GM19043 (cell line): ENCODE data around the gene PRSS56.

Experiments
- ATAC-seq: cut with Tn5 transposase; IDR thresholded peaks from one replicate; pipeline ENCODE4 v1.9.1; 2021; ENCODE audit warnings: low read depth; ENCODE audit not compliant: unreplicated experiment

The PRSS56 gene

GRCh38 chr2:232501794-232502390 is 18.3 kb upstream of the PRSS56 start:
- ATAC-seq: no peak

GRCh38 chr2:232502511-232502910 is 17.7 kb upstream of the PRSS56 start:
- ATAC-seq: no peak

GRCh38 chr2:232502911-232503808 is 17.0 kb upstream of the PRSS56 start:
- ATAC-seq: no peak

DNA sequence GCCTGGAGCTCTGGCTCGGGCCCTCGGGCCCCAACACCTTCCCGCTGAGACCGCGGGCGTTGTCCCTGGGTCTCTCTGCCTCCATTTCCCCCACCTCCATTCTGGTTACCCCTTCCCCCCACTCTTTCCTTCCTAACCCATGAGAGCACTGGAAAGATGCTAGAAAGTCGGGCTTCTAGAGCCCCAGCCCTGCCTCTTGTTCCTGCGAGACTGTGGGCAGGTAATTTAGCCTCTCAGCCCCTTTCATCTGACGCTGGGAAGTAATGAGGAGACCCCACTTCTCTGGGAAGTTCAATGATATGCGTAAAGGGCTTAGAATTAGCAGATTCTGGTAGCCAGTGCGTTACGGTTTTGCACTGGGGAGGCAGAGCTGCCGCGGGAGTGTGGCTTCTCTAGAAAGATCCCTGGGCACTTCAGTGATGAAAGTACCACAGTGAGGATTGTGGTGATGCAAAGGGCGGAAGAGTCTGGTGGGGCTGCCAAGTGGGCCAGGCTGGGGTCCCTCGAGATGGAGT is 16.3 kb upstream of the PRSS56 start:
- ATAC-seq: no peak

DNA sequence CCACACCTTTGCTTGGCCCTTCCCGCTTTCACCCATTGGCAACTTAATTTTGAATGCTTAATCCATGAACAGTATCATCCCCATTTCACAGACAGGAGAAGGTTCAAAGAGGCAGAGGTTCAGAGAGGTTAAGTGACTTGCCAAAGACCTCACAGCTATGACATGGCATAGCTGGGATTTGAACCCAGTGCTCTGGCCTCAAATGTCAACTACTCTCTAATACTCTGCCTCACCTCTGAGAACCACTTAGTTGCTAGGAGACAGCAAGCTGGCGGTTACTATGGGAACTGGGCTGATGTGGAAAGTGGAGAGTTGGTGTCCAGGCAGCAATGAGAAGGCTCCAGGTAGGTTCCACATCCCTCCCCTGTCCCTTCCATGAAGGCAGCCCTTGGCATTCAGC is 15.8 kb upstream of the PRSS56 start:
- ATAC-seq: no peak

DNA sequence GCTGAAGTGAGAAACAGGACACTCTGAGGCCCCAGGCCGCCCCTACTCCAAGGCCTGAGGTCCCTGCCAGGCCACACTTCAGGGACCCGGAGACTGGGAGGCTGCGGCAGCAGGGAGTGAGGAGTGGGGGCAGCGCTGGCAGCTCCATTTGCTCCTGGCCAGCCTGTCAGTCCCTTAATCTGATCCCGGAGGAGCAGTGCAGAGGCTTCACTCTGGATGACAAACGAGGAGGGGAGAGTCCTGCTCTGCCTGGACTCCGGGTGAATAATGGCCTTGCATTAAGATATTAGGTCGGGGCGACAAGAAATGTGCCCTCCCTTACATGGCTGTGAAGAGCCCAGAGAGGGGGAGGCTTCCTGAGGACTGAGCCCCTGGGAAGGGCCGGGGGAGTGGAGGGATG is 14.3 kb upstream of the PRSS56 start:
- no peak for ATAC-seq

GRCh38 chr2:232506709-232507108 is 13.5 kb upstream of the PRSS56 start:
- ATAC-seq: no peak

GRCh38 chr2:232508251-232508650 is 11.9 kb upstream of the PRSS56 start:
- ATAC-seq: no peak

DNA sequence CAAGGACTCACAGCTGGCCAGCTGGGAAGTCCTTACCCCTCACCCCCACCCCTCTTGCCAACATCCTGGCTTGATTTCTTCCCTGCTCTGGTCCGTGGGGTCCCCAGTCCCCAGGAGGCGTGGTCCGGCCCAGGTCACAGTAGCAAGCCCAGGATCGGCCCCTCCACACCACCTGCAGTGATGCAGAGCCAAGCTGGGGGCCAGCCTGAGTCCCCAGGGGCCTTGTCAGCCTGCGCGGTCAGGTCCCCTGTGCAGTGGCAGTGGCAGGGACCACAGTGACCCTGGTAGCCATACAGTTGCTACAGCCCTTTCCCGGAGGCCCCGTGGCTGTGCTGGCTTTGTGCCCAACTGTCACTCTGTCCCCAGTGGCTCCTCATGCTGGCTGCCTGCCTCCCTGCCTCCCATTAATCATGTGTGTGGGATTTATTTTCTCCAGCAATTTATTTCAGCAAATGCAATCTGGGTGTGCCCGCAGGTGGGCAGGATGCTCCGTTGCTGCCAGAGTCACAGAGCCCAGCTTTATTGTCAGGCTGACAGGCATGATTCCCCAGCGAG is 8.8 kb upstream of the PRSS56 start:
- ATAC-seq: no peak

- ATAC-seq: no peak
These were observed 7.6 kb upstream of the PRSS56 start for GRCh38 chr2:232512602-232513001.

- no peak for ATAC-seq
These were observed 6.8 kb upstream of the PRSS56 start for GRCh38 chr2:232513353-232513752.

GRCh38 chr2:232515639-232516038 is 4.5 kb upstream of the PRSS56 start:
- ATAC-seq: no peak

DNA sequence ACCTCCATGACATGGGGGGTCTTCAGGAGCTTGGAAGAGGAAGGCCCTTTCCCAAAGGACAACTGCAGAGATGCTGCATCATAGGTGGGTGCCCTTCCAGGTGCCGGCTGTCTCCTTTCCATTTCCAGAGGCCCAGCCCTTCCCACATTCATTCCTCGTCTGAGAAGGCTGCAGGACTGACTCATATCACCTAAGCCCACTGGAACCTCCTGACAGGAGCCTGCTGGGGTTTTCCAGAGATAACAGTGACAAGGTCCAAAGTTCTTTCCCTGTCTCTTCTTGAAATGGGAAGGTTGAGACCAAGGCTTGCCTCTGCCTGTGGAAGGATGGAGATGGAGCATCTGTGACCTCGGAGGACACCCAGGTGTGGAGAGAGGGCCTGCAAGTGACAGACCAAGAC is 3.6 kb upstream of the PRSS56 start:
- ATAC-seq: no peak

GRCh38 chr2:232518844-232519243 is 1.3 kb upstream of the PRSS56 start:
- no peak for ATAC-seq

DNA sequence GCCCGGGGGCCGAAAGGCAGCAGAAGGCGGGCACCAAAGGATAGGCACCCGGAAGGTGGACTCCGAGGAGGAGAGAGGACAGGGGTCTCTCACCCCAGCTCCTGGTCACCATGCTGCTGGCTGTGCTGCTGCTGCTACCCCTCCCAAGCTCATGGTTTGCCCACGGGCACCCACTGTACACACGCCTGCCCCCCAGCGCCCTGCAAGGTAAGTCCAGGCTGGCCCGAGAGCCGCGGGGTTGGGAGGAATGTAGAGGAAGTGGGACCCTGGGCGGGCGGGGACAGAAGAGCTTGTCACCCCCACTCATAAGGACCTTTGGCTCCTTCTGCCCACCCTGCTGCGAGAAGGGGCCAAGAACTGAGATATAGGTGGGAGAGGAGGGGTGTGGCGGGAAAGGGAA is 301 bp downstream of the PRSS56 start:
- no peak for ATAC-seq

- no peak for ATAC-seq
These were observed 910 bp downstream of the PRSS56 start for GRCh38 chr2:232521098-232521497.

DNA sequence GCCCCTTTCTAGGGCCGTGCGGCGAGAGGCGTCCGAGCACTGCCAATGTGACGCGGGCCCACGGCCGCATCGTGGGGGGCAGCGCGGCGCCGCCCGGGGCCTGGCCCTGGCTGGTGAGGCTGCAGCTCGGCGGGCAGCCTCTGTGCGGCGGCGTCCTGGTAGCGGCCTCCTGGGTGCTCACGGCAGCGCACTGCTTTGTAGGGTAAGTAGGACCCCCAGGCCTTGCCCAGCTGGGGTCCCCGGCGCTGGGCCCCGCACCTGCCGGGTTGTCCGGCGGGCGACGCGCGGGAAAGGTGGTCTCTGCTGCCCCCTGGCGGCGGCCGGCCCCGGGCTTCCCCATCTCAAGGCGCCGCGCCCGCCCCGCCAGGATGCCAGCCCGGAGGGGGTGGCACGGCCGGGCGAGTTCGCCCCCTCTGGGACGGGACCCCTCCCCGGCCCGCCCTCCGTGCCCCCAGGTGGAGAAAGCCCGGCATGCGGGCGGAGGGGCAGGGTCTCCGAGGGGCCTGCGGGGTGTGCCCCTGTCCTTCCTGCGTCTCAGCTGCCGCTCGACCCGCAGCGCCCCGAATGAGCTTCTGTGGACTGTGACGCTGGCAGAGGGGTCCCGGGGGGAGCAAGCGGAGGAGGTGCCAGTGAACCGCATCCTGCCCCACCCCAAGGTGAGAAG is 1.9 kb downstream of the PRSS56 start:
- ATAC-seq: no peak

GRCh38 chr2:232522623-232523401 is 2.6 kb downstream of the PRSS56 start:
- no peak for ATAC-seq

GRCh38 chr2:232523402-232523681 is 3.2 kb downstream of the PRSS56 start:
- no peak for ATAC-seq
